Suprapubic skin (tissue), 4 donors: ENCODE measurements around the gene DERL2. TPM values are rescaled to one million over a fixed set of nuclear protein-coding genes. Genes with fewer than 3 reads are reported as not detected.

ENCODE experiments used
- DNase-seq, 2 donors: peaks; one replicate each; pipeline ENCODE4 v3.0.0-alpha.2; 2019; ENCODE audit warnings: low spot score in 2 of 2
- H3K27ac ChIP-seq: fragments of 200-600 bp; sonication (generic); one replicate; pipeline ENCODE4 v1.5.1; 2019
- H3K27me3 ChIP-seq: fragments of 200-600 bp; sonication (generic); one replicate; pipeline ENCODE4 v1.5.1; 2019
- H3K36me3 ChIP-seq: fragments of 200-600 bp; sonication (generic); one replicate; pipeline ENCODE4 v1.5.1; 2019
- H3K4me1 ChIP-seq: fragments of 200-600 bp; sonication (generic); one replicate; pipeline ENCODE4 v1.5.1; 2019
- H3K4me3 ChIP-seq: fragments of 200-600 bp; sonication (generic); one replicate; pipeline ENCODE4 v1.5.1; 2019; ENCODE audit warnings: mild to moderate bottlenecking
- H3K9me3 ChIP-seq: fragments of 200-600 bp; sonication (generic); one replicate; pipeline ENCODE4 v1.5.1; 2019
- CTCF ChIP-seq, 2 donors: fragments of 200-600 bp in 1 of 2; fragments of 450-650 bp in 1 of 2; sonication (generic) in 1 of 2; IDR thresholded peaks; one replicate each; pipeline ENCODE4 v1.5.1; 2016 to 2019; ENCODE audit warnings: antibody characterized with exemption in 2 of 2, mild to moderate bottlenecking in 1 of 2, moderate library complexity in 1 of 2
- EP300 ChIP-seq: sonication (generic); formaldehyde crosslinking; IDR thresholded peaks from one replicate; pipeline ENCODE4 v1.6.1; 2017; ENCODE audit warnings: antibody characterized with exemption
- POLR2A ChIP-seq, 2 donors: fragments of 450-650 bp; IDR thresholded peaks; one replicate each; pipeline ENCODE4 v1.6.1; 2017; ENCODE audit warnings: antibody characterized with exemption in 2 of 2, mild to moderate bottlenecking in 2 of 2, moderate library complexity in 2 of 2
- POLR2AphosphoS5 ChIP-seq, 3 donors: sonication (generic); formaldehyde crosslinking; IDR thresholded peaks; one replicate each; pipeline ENCODE4 v1.6.1; 2017; ENCODE audit warnings: antibody characterized with exemption in 3 of 3
- whole genome bisulfite sequencing: methylation state at CpG from one replicate; pipeline ENCODE4 v1.1.5; 2018; 5-methylcytosine and 5-hydroxymethylcytosine counted together
- total RNA-seq, 4 donors: library from RNA; depleted of rRNA; stranded (reverse); fragments of >200 nt; gene quantifications; one replicate each; pipeline ENCODE4 v1.1.0, GENCODE V29; 2016

DERL2 gene
- total RNA-seq, 4 donors from 2014 or later = 24.5 to 34.8 (median 25.3) TPM

- Histone ChIP-seq H3K27me3 (no peaks in the 10 kb centered on the region), H3K27ac (no peak overlapping the region), H3K4me1 (no peaks in the 10 kb centered on the region), H3K36me3 (peaks cover 80% of the 10 kb centered on the region), H3K4me3 (no peak overlapping the region), H3K9me3 (no peaks in the 10 kb centered on the region)
- DNase-seq = no peak
- 90% methylated on average over 4 of the region's 4 CpGs for WGBS
- TF ChIP-seq POLR2AphosphoS5 (IDR thresholded peaks at IDR 0.05) = no peak
- TF ChIP-seq EP300 = no peak
- TF ChIP-seq CTCF (IDR thresholded peaks at IDR 0.05) = no peak
- TF ChIP-seq POLR2A (IDR thresholded peaks at IDR 0.05) = no peak
These were observed 7.0 kb downstream of the DERL2 start for GRCh38 chr17:5478992-5479391.

GRCh38 chr17:5473906-5474305 lies 12.1 kb downstream of the DERL2 start:
- no peaks in the 10 kb centered on the region for H3K9me3 ChIP-seq
- TF ChIP-seq CTCF (IDR thresholded peaks at IDR 0.05) (no peak), POLR2AphosphoS5 (IDR thresholded peaks at IDR 0.05) (no peak), EP300 (no peak), POLR2A (IDR thresholded peaks at IDR 0.05) (no peak)
- H3K27me3 ChIP-seq = no peaks in the 10 kb centered on the region
- 86% methylated on average over 2 of the region's 2 CpGs for WGBS
- H3K27ac ChIP-seq = no peak overlapping the region
- DNase-seq = no peak
- H3K36me3 ChIP-seq = peaks cover 61% of the 10 kb centered on the region
- H3K4me3 ChIP-seq = no peak overlapping the region
- peaks cover 5% of the 10 kb centered on the region for H3K4me1 ChIP-seq

- Histone ChIP-seq H3K4me3 (no peak overlapping the region), H3K27me3 (no peaks in the 10 kb centered on the region), H3K4me1 (peaks cover 12% of the 10 kb centered on the region), H3K9me3 (no peaks in the 10 kb centered on the region), H3K36me3 (peaks cover 47% of the 10 kb centered on the region), H3K27ac (no peak overlapping the region)
- 78% methylated on average over 3 of the region's 3 CpGs for WGBS
- TF ChIP-seq POLR2AphosphoS5 (IDR thresholded peaks at IDR 0.05) (no peak), CTCF (IDR thresholded peaks at IDR 0.05) (no peak), EP300 (no peak), POLR2A (IDR thresholded peaks at IDR 0.05) (no peak)
- DNase-seq = no peak
These were observed 13.5 kb downstream of the DERL2 start for GRCh38 chr17:5472511-5472910.

GRCh38 chr17:5468075-5468473 lies 17.9 kb downstream of the DERL2 start:
- Histone ChIP-seq H3K4me1 (peaks cover 31% of the 10 kb centered on the region), H3K4me3 (peak overlapping the region; percentile 98), H3K27me3 (no peaks in the 10 kb centered on the region), H3K9me3 (no peaks in the 10 kb centered on the region), H3K27ac (peak overlapping the region; percentile 73), H3K36me3 (peaks cover 11% of the 10 kb centered on the region)
- DNase-seq = no peak
- TF ChIP-seq EP300 (no peak), POLR2A (IDR thresholded peaks at IDR 0.05) (no peak), POLR2AphosphoS5 (IDR thresholded peaks at IDR 0.05) (no peak), CTCF (IDR thresholded peaks at IDR 0.05) (no peak)
- WGBS = 2% methylated on average over 17 of the region's 17 CpGs

- WGBS = 5% methylated on average over 8 of the region's 8 CpGs
- Histone ChIP-seq H3K36me3 (peaks cover 6% of the 10 kb centered on the region), H3K4me1 (peaks cover 31% of the 10 kb centered on the region), H3K27me3 (no peaks in the 10 kb centered on the region), H3K4me3 (peak overlapping the region; percentile 98), H3K27ac (no peak overlapping the region), H3K9me3 (no peaks in the 10 kb centered on the region)
- no peak for DNase-seq
- TF ChIP-seq POLR2A (IDR thresholded peaks at IDR 0.05) (no peak), CTCF (IDR thresholded peaks at IDR 0.05) (no peak), POLR2AphosphoS5 (IDR thresholded peaks at IDR 0.05) (no peak), EP300 (no peak)
These were observed 18.6 kb downstream of the DERL2 start for GRCh38 chr17:5467416-5467815.
